SK-N-SH (cell line): ENCODE results near the gene LONP2.

Source experiments
- FOSL2 ChIP-seq: IDR thresholded peaks from 2 replicates; pipeline ENCODE4 v1.4.0; 2012; ENCODE audit warnings: low read depth, mild to moderate bottlenecking, moderate library complexity, borderline replicate concordance
- NFIC ChIP-seq: IDR thresholded peaks from 2 replicates; pipeline ENCODE4 v1.4.0; 2012; ENCODE audit warnings: borderline replicate concordance
- NRF1 ChIP-seq: IDR thresholded peaks from 2 replicates; pipeline ENCODE4 v1.6.1; 2012; ENCODE audit warnings: low read depth, mild to moderate bottlenecking, low read length
- POLR2AphosphoS5 ChIP-seq: IDR thresholded peaks from 2 replicates; pipeline ENCODE4 v1.6.1; 2012; ENCODE audit warnings: low read depth, low read length
- SIN3A ChIP-seq: IDR thresholded peaks from 2 replicates; pipeline ENCODE4 v1.6.1; 2012; ENCODE audit warnings: low read depth, mild to moderate bottlenecking, low read length, moderate library complexity, borderline replicate concordance
- TAF1 ChIP-seq: IDR thresholded peaks from 2 replicates; pipeline ENCODE4 v1.6.1; 2012; ENCODE audit warnings: low read depth, mild to moderate bottlenecking, low read length, moderate library complexity, borderline replicate concordance
- TF ChIP-seq, protein P1 (sequence below): fragments of 150-350 bp; IDR thresholded peaks from 2 replicates; pipeline ENCODE4 v1.6.1; 2017; ENCODE audit warnings: antibody characterized with exemption, low read length, low read depth, borderline replicate concordance
- TF ChIP-seq, protein P2 (sequence below): fragments of 200-600 bp; sonication (generic); IDR thresholded peaks from 2 replicates; pipeline ENCODE4 v1.6.1; 2017; ENCODE audit warnings: antibody characterized with exemption, mild to moderate bottlenecking, moderate library complexity
- TF ChIP-seq, protein P3 (sequence below): IDR thresholded peaks from 2 replicates; pipeline ENCODE4 v1.4.0; 2012; ENCODE audit warnings: low read depth, borderline replicate concordance
- TF ChIP-seq, protein P4 (sequence below): IDR thresholded peaks from 2 replicates; pipeline ENCODE4 v1.4.0; 2012; ENCODE audit warnings: low read depth

DNA sequence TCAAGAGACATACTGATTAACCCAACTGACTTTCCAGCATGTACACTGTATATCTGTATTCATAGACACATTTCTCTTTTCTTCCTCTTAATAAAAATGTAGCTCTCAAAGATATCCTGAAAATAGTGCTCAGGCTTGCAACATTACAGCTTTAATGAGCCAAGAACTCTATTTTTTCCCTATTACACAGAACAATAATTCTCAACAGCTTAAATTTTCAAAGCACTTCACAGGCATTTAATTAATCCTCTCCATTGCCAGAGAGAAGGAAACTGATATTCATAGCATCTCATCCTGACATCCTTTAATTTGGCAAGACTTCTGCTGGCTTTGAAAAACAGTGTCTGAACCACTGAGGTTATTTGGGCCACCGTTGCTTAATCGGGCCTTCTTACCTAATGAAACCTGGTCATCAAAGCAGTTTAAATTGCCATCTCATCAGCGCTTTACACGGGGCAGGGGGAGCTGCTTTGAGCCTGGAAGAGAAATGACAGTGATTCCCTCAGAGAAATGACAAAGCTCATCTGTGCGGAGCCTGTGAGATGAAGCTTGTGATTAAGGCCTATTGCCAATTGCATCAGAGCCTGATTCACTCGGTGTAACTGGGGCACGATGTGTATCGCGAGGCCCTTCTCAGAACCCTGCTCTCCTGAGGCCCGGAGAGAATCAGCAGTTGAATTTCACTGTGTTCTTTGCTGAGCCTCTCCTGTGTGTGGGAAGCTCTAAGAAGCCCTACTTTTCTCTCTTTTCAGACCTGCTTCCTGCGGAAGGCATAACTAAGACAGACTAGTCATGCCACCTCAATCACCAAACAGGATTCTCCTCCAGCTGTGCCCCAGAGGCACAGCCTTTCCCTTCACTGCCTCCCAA is 149.6 kb downstream of the LONP2 start:
- no peak for TF ChIP-seq TAF1
- TF ChIP-seq, protein P1, sequence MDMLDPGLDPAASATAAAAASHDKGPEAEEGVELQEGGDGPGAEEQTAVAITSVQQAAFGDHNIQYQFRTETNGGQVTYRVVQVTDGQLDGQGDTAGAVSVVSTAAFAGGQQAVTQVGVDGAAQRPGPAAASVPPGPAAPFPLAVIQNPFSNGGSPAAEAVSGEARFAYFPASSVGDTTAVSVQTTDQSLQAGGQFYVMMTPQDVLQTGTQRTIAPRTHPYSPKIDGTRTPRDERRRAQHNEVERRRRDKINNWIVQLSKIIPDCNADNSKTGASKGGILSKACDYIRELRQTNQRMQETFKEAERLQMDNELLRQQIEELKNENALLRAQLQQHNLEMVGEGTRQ = no peak
- TF ChIP-seq, protein P2, sequence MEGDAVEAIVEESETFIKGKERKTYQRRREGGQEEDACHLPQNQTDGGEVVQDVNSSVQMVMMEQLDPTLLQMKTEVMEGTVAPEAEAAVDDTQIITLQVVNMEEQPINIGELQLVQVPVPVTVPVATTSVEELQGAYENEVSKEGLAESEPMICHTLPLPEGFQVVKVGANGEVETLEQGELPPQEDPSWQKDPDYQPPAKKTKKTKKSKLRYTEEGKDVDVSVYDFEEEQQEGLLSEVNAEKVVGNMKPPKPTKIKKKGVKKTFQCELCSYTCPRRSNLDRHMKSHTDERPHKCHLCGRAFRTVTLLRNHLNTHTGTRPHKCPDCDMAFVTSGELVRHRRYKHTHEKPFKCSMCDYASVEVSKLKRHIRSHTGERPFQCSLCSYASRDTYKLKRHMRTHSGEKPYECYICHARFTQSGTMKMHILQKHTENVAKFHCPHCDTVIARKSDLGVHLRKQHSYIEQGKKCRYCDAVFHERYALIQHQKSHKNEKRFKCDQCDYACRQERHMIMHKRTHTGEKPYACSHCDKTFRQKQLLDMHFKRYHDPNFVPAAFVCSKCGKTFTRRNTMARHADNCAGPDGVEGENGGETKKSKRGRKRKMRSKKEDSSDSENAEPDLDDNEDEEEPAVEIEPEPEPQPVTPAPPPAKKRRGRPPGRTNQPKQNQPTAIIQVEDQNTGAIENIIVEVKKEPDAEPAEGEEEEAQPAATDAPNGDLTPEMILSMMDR = no peak
- no peak for TF ChIP-seq POLR2AphosphoS5
- no peak for TF ChIP-seq FOSL2
- TF ChIP-seq, protein P3, sequence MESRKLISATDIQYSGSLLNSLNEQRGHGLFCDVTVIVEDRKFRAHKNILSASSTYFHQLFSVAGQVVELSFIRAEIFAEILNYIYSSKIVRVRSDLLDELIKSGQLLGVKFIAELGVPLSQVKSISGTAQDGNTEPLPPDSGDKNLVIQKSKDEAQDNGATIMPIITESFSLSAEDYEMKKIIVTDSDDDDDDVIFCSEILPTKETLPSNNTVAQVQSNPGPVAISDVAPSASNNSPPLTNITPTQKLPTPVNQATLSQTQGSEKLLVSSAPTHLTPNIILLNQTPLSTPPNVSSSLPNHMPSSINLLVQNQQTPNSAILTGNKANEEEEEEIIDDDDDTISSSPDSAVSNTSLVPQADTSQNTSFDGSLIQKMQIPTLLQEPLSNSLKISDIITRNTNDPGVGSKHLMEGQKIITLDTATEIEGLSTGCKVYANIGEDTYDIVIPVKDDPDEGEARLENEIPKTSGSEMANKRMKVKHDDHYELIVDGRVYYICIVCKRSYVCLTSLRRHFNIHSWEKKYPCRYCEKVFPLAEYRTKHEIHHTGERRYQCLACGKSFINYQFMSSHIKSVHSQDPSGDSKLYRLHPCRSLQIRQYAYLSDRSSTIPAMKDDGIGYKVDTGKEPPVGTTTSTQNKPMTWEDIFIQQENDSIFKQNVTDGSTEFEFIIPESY = no peak
- no peak for TF ChIP-seq NRF1
- TF ChIP-seq NFIC = no peak
- no peak for TF ChIP-seq SIN3A
- TF ChIP-seq, protein P4, sequence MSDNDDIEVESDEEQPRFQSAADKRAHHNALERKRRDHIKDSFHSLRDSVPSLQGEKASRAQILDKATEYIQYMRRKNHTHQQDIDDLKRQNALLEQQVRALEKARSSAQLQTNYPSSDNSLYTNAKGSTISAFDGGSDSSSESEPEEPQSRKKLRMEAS = no peak
